Esophagus (tissue), 2 donors: Measurements from ENCODE around the gene RPRM. TPM values are rescaled to one million over a fixed set of nuclear protein-coding genes. Genes with fewer than 3 reads are reported as not detected.

Source experiments
- H3K27ac ChIP-seq, 2 donors: one replicate each; pipeline ENCODE4 v1.5.1; 2013; ENCODE audit warnings: low read depth in 2 of 2, mild to moderate bottlenecking in 2 of 2, inconsistent platforms in 1 of 2, low read length in 1 of 2, moderate library complexity in 1 of 2
- H3K27me3 ChIP-seq, 2 donors: one replicate each; pipeline ENCODE4 v1.6.1; 2013; ENCODE audit warnings: low read length in 2 of 2, control low read depth in 1 of 2, mild to moderate bottlenecking in 1 of 2; ENCODE audit not compliant: insufficient read depth in 2 of 2, control insufficient read depth in 1 of 2
- H3K36me3 ChIP-seq, 2 donors: one replicate each; pipeline ENCODE4 v1.6.1; 2013; ENCODE audit warnings: low read length in 1 of 2; ENCODE audit not compliant: control insufficient read depth in 2 of 2, insufficient read depth in 2 of 2
- H3K4me1 ChIP-seq, 2 donors: one replicate each; pipeline ENCODE4 v1.6.1; 2013; ENCODE audit warnings: low read length in 1 of 2; ENCODE audit not compliant: control insufficient read depth in 2 of 2, insufficient read depth in 2 of 2
- H3K4me3 ChIP-seq, 2 donors: one replicate each; pipeline ENCODE4 v1.5.1; 2013; ENCODE audit warnings: low read length in 2 of 2, mild to moderate bottlenecking in 2 of 2, low read depth in 1 of 2, moderate library complexity in 1 of 2
- H3K9me3 ChIP-seq, 2 donors: one replicate each; pipeline ENCODE4 v1.6.1; 2013; ENCODE audit warnings: mild to moderate bottlenecking in 2 of 2, low read depth in 1 of 2, low read length in 1 of 2, moderate library complexity in 1 of 2; ENCODE audit not compliant: control insufficient read depth in 2 of 2, insufficient read depth in 1 of 2
- WGBS, 2 donors: extraction: QIAGEN DNeasy Blood & Tissue Kit; methylation state at CpG; one replicate each; pipeline ENCODE4 v1.1.7; 2013; 5-methylcytosine and 5-hydroxymethylcytosine counted together
- polyA plus RNA-seq, 2 donors: library from polyadenylated mRNA; stranded (reverse); fragments of 200-250 nt; gene quantifications; one replicate each; pipeline ENCODE4 v1.2.3, GENCODE V29; 2013
- donor health status: healthy with polysubstance abuse.
- donor health status: Bipolar disorder and iron deficiency.

The RPRM gene
- polyA plus RNA-seq, 2 donors, result 0.28 to 0.35 TPM

GRCh38 chr2:153432381-153432780 is 46.2 kb downstream of the RPRM start:
- Histone ChIP-seq H3K9me3 (peaks cover 0 to 3% of the 10 kb centered on the region in 2 donors), H3K4me1 (no peaks in the 10 kb centered on the region), H3K27ac (no peak overlapping the region), H3K27me3 (no peaks in the 10 kb centered on the region), H3K4me3 (no peak overlapping the region), H3K36me3 (no peaks in the 10 kb centered on the region)
- WGBS, 2 donors, result 43 to 51% methylated on average over 2 of the region's 2 CpGs

DNA sequence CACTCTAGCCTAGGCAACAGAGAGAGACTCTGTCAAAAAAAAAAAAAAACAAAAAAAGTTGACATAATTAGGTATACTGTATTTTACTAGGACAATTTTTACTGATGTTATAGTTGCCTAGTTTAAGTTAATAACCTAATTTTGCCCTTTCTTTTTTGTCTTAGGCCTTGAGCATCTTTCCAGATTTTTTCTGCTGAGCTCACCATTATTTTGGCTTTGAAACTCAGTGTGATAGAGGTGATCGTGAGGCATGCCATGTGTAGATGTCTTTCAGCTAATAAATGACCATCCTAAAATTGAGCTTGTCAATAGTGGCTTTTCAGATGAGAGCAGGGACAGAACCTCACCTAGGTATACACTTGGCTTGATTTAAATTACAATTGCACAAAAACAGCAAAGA is 47.4 kb downstream of the RPRM start:
- H3K9me3 ChIP-seq, result peaks cover 0 to 3% of the 10 kb centered on the region in 2 donors
- no peaks in the 10 kb centered on the region for H3K4me1 ChIP-seq
- WGBS, 2 donors, result 69 to 84% methylated on average over 1 of the region's 1 CpG
- H3K4me3 ChIP-seq, result no peak overlapping the region
- no peaks in the 10 kb centered on the region for H3K27me3 ChIP-seq
- no peak overlapping the region for H3K27ac ChIP-seq
- no peaks in the 10 kb centered on the region for H3K36me3 ChIP-seq
